PFSK-1 (cell line): ENCODE results near the gene CCER1.

ENCODE experiments used
- FOXP2 ChIP-seq: optimal IDR thresholded peaks from 2 replicates; pipeline ENCODE3; 2011; ENCODE audit warnings: borderline replicate concordance, control low read depth, inconsistent platforms; ENCODE audit not compliant: insufficient read depth; ENCODE audit errors: extremely low read length, extremely low read depth
- POLR2AphosphoS5 ChIP-seq: IDR thresholded peaks from 2 replicates; pipeline ENCODE4 v1.6.1; 2012; ENCODE audit warnings: low read depth, mild to moderate bottlenecking, control low read depth, low read length, moderate library complexity
- SIN3A ChIP-seq: IDR thresholded peaks from 2 replicates; pipeline ENCODE4 v1.6.1; 2012; ENCODE audit warnings: mild to moderate bottlenecking, low read length, moderate library complexity, borderline replicate concordance; ENCODE audit not compliant: insufficient read depth
- TAF1 ChIP-seq: IDR thresholded peaks from 2 replicates; pipeline ENCODE4 v1.6.1; 2012; ENCODE audit warnings: low read length, control low read depth, borderline replicate concordance; ENCODE audit not compliant: insufficient read depth
- TF ChIP-seq, protein P1 (sequence below), 2 experiments: IDR thresholded peaks; 2 replicates each; pipeline versions ENCODE4 v1.6.1 to v1.8.0; 2011 to 2012; ENCODE audit warnings: low read depth in 2 of 2, low read length in 2 of 2, control low read depth in 1 of 2, inconsistent platforms in 1 of 2, mild to moderate bottlenecking in 1 of 2, moderate library complexity in 1 of 2; ENCODE audit not compliant: insufficient read depth in 1 of 2

Gene CCER1

DNA sequence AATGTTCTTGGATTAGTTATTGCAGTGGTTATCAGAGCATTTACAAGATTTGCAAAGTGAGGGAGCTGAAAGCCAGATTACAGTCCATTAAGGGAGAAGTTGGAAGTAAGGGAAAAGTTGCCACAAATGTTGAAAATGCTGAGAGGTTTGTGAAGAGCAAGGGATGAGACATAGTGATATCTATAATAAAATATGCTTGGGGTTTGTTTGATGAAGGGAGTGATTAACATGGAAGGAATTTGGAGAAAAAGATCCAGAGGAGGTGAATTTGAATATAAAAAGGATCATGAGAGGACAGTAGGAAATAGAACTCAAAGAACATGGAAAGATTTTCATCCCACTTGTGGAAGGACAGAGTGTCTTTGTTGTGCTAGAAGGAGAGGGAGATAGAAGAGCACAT is 19.3 kb upstream of the CCER1 start:
- TF ChIP-seq, protein P1, sequence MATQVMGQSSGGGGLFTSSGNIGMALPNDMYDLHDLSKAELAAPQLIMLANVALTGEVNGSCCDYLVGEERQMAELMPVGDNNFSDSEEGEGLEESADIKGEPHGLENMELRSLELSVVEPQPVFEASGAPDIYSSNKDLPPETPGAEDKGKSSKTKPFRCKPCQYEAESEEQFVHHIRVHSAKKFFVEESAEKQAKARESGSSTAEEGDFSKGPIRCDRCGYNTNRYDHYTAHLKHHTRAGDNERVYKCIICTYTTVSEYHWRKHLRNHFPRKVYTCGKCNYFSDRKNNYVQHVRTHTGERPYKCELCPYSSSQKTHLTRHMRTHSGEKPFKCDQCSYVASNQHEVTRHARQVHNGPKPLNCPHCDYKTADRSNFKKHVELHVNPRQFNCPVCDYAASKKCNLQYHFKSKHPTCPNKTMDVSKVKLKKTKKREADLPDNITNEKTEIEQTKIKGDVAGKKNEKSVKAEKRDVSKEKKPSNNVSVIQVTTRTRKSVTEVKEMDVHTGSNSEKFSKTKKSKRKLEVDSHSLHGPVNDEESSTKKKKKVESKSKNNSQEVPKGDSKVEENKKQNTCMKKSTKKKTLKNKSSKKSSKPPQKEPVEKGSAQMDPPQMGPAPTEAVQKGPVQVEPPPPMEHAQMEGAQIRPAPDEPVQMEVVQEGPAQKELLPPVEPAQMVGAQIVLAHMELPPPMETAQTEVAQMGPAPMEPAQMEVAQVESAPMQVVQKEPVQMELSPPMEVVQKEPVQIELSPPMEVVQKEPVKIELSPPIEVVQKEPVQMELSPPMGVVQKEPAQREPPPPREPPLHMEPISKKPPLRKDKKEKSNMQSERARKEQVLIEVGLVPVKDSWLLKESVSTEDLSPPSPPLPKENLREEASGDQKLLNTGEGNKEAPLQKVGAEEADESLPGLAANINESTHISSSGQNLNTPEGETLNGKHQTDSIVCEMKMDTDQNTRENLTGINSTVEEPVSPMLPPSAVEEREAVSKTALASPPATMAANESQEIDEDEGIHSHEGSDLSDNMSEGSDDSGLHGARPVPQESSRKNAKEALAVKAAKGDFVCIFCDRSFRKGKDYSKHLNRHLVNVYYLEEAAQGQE (IDR thresholded peaks at IDR 0.05; ENCODE audit: insufficient read depth in 1 of 2, low read depth in 2 of 2, low read length in 2 of 2), result no peak
- no peak for TF ChIP-seq TAF1
- no peak for TF ChIP-seq FOXP2
- no peak for TF ChIP-seq POLR2AphosphoS5
- no peak for TF ChIP-seq SIN3A

DNA sequence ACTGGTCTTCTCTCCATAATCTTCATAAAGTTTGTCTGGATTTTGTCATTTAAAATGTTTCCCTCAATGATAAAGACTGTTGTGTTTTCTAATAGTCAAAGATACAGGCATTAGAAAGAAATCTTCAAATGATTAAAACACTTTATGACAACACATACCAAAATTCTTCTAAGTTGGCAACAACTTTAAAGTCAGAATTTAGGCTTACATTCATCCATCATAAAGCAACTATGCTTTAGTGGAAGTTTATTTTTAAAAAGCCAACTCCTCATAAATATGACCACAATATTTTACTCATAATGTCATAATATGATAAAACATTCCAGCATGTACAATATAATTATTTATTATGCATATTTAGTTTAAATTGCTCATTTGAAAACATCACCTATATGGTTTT is 17.2 kb upstream of the CCER1 start:
- TF ChIP-seq FOXP2, result no peak
- no peak for TF ChIP-seq TAF1
- TF ChIP-seq SIN3A, result no peak
- TF ChIP-seq, protein P1 (IDR thresholded peaks at IDR 0.05; ENCODE audit: insufficient read depth in 1 of 2, low read depth in 2 of 2, low read length in 2 of 2), result no peak
- no peak for TF ChIP-seq POLR2AphosphoS5

DNA sequence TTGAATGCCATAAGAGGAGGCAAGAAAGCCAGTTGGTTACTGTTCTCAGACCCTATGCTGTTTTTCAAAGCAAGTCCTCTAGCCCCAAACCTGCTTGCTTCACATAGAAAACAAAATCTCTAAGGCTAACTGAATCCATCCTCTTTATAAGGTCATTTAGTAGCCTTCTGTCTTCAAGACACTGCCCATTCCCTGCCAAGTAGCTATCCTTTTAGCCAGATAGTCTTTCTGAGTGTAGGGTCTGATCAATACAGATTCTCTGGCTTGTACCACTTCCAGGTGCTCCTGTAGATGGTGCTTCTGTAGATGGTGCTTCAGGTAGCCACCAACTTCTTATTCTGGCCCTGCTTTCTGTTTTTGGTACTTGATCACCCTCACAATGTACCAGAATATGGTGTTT is 15.9 kb upstream of the CCER1 start:
- TF ChIP-seq POLR2AphosphoS5 (no peak), SIN3A (no peak), FOXP2 (no peak), TAF1 (no peak)
- TF ChIP-seq, protein P1 (IDR thresholded peaks at IDR 0.05; ENCODE audit: insufficient read depth in 1 of 2, low read depth in 2 of 2, low read length in 2 of 2), result no peak

DNA sequence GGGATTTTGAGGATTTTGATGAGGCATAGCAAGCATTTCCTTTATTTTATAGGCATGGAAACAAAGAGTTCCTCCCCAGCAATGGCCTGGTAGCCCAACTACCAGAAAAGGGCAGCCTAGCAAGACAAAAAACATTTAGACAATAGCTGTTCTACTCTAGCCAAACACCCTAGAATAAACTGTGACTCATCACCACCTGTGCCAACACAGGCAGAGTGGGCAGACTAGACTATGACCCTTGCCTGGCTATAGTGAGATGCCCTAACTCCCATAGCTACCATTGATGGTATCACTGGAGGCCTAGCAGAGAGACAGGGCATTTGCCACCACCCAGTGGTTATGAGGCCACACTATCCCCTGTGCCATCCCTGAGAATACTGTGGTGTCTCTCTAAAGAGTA is 15.5 kb upstream of the CCER1 start:
- TF ChIP-seq, protein P1 (IDR thresholded peaks at IDR 0.05; ENCODE audit: insufficient read depth in 1 of 2, low read depth in 2 of 2, low read length in 2 of 2), result no peak
- TF ChIP-seq TAF1 (no peak), POLR2AphosphoS5 (no peak), FOXP2 (no peak), SIN3A (no peak)

DNA sequence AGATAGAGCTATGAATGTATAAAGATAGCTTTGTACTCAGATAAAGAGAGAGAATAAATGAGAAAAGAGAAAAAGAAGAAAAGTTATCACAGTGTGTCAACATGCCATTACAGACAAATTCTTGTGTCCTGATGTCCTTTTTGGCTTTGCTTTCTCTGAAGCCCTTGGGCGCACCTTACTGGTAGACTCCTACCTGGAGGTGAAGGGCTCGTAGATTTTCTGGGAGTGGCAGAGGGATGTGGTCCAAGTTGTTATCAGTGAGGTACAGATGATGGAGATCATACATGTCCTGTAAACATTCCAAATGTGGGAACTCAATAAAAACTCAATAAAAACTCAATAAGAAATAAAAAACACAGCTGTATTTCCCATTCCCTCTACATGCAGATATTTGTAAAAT is 14.9 kb upstream of the CCER1 start:
- no peak for TF ChIP-seq SIN3A
- TF ChIP-seq, protein P1 (IDR thresholded peaks at IDR 0.05; ENCODE audit: insufficient read depth in 1 of 2, low read depth in 2 of 2, low read length in 2 of 2), result no peak
- TF ChIP-seq FOXP2, result no peak
- no peak for TF ChIP-seq TAF1
- no peak for TF ChIP-seq POLR2AphosphoS5
